ENCODE data around the gene BTBD17. TPM values are rescaled to one million over a fixed set of nuclear protein-coding genes. Genes with fewer than 3 reads are reported as not detected.

Gene BTBD17
- total RNA-seq, 8 experiments from 2014 or later, result 1.4 to 20.4 (median 4.1) TPM; not detected in 3

GRCh38 chr17:74353446-74354060, 8.1 kb downstream of the BTBD17 start:
- peaks cover 13% of the 10 kb centered on the region in 2 donors for H3K4me1 ChIP-seq (replicated peaks in 1 of 2)
- in situ Hi-C loops (cut with MboI; ENCODE audit: low pct_unique_long_range_greater_than_20kb in 2 of 9, low sequenced_read_pairs in 9 of 9, unreplicated experiment in 9 of 9), result loop anchor here in 2 of 9 experiments (25.0 kb wide), 1 partner anchor 141 kb away; the partner anchor contains the start of genes RPL38 (in 2 of the 2) and TTYH2 (in 2 of the 2)
- 31 to 90% (median 67%) methylated on average over 1 to 8 of the region's 10 CpGs; no CpG with 5 or more reads in 4 of the 10 experiments for WGBS, 10 experiments
- no peak for ATAC-seq (replicated peaks in 6 of 8)
- H3K4me3 ChIP-seq, result no peak overlapping the region
- H3K27ac ChIP-seq, result no peak overlapping the region

GRCh38 chr17:74351552-74352210, 10.0 kb downstream of the BTBD17 start:
- Histone ChIP-seq H3K4me3 (no peak overlapping the region), H3K4me1 (replicated peaks in 1 of 2) (peaks cover 13% of the 10 kb centered on the region in 2 donors), H3K27ac (no peak overlapping the region)
- in situ Hi-C loops (cut with MboI; ENCODE audit: low pct_unique_long_range_greater_than_20kb in 2 of 9, low sequenced_read_pairs in 9 of 9, unreplicated experiment in 9 of 9), result loop anchor here in 2 of 9 experiments (25.0 kb wide), 1 partner anchor 139 kb away; the partner anchor contains the start of genes RPL38 (in 2 of the 2) and TTYH2 (in 2 of the 2)
- WGBS, 10 experiments, result 3 to 15% (median 5%) methylated on average over 4 to 19 of the region's 55 CpGs; no CpG with 5 or more reads in 5 of the 10 experiments
- peak in 6 of 8 experiments; percentile 44 to 67 (median 60) for ATAC-seq (replicated peaks in 6 of 8)

- WGBS, 10 experiments, result 88 to 92% (median 89%) methylated on average over 5 to 10 of the region's 20 CpGs; no CpG with 5 or more reads in 7 of the 10 experiments
- ATAC-seq (replicated peaks in 6 of 8), result no peak
- Histone ChIP-seq H3K4me3 (no peak overlapping the region), H3K4me1 (replicated peaks in 1 of 2) (peaks cover 13 to 15% of the 10 kb centered on the region in 2 donors), H3K27ac (no peak overlapping the region)
- in situ Hi-C loops (cut with MboI; ENCODE audit: low pct_unique_long_range_greater_than_20kb in 2 of 9, low sequenced_read_pairs in 9 of 9, unreplicated experiment in 9 of 9), result loop anchor here in 2 of 9 experiments (25.0 kb wide), 1 partner anchor 138 kb away; the partner anchor contains the start of genes RPL38 (in 2 of the 2) and TTYH2 (in 2 of the 2)
Observed at GRCh38 chr17:74350486-74350885, 11.2 kb downstream of the BTBD17 start.

GRCh38 chr17:74349120-74349519, 12.5 kb downstream of the BTBD17 start:
- no peak overlapping the region for H3K4me3 ChIP-seq
- in situ Hi-C loops (cut with MboI; ENCODE audit: low pct_unique_long_range_greater_than_20kb in 2 of 9, low sequenced_read_pairs in 9 of 9, unreplicated experiment in 9 of 9), result no loop called here
- WGBS, 10 experiments, result 12 to 77% (median 64%) methylated on average over 2 to 19 of the region's 19 CpGs; no CpG with 5 or more reads in 6 of the 10 experiments
- no peak overlapping the region for H3K27ac ChIP-seq
- no peak for ATAC-seq (replicated peaks in 6 of 8)
- peaks cover 20 to 25% of the 10 kb centered on the region in 2 donors for H3K4me1 ChIP-seq (replicated peaks in 1 of 2)

- Histone ChIP-seq H3K4me1 (replicated peaks in 1 of 2) (peaks cover 12 to 29% of the 10 kb centered on the region in 2 donors), H3K27ac (no peak overlapping the region), H3K4me3 (no peak overlapping the region)
- in situ Hi-C loops (cut with MboI; ENCODE audit: low pct_unique_long_range_greater_than_20kb in 2 of 9, low sequenced_read_pairs in 9 of 9, unreplicated experiment in 9 of 9), result no loop called here
- ATAC-seq (replicated peaks in 6 of 8), result no peak
- 42 to 100% (median 83%) methylated on average over 1 to 8 of the region's 14 CpGs; no CpG with 5 or more reads in 5 of the 10 experiments for WGBS, 10 experiments
Observed at GRCh38 chr17:74347646-74348045, 14.0 kb downstream of the BTBD17 start.

GRCh38 chr17:74345433-74346241, 16.0 kb downstream of the BTBD17 start:
- Histone ChIP-seq H3K27ac (no peak overlapping the region), H3K4me3 (no peak overlapping the region), H3K4me1 (replicated peaks in 1 of 2) (peaks cover 8 to 25% of the 10 kb centered on the region in 2 donors)
- WGBS, 10 experiments, result 0 to 100% (median 83%) methylated on average over 1 to 7 of the region's 13 CpGs; no CpG with 5 or more reads in 3 of the 10 experiments
- in situ Hi-C loops (cut with MboI; ENCODE audit: low pct_unique_long_range_greater_than_20kb in 2 of 9, low sequenced_read_pairs in 9 of 9, unreplicated experiment in 9 of 9), result no loop called here
- peak in 5 of 8 experiments; percentile 13 to 47 (median 31) for ATAC-seq (replicated peaks in 6 of 8)

- WGBS, 10 experiments, result 75 to 77% methylated on average over 4 to 6 of the region's 21 CpGs; no CpG with 5 or more reads in 8 of the 10 experiments
- H3K4me3 ChIP-seq, result no peak overlapping the region
- peaks cover 8 to 33% of the 10 kb centered on the region in 2 donors for H3K4me1 ChIP-seq (replicated peaks in 1 of 2)
- in situ Hi-C loops (cut with MboI; ENCODE audit: low pct_unique_long_range_greater_than_20kb in 2 of 9, low sequenced_read_pairs in 9 of 9, unreplicated experiment in 9 of 9), result no loop called here
- no peak overlapping the region for H3K27ac ChIP-seq
- ATAC-seq (replicated peaks in 6 of 8), result peak in 1 of 8 experiments; percentile 17
Observed at GRCh38 chr17:74344658-74345057, 17.0 kb downstream of the BTBD17 start.

GRCh38 chr17:74343526-74344284, 18.0 kb downstream of the BTBD17 start:
- in situ Hi-C loops (cut with MboI; ENCODE audit: low pct_unique_long_range_greater_than_20kb in 2 of 9, low sequenced_read_pairs in 9 of 9, unreplicated experiment in 9 of 9), result no loop called here
- H3K4me3 ChIP-seq, result no peak overlapping the region
- 0% methylated on average over 1 of the region's 9 CpGs; no CpG with 5 or more reads in 8 of the 10 experiments for WGBS, 10 experiments
- H3K27ac ChIP-seq, result no peak overlapping the region
- H3K4me1 ChIP-seq (replicated peaks in 1 of 2), result peaks cover 8 to 33% of the 10 kb centered on the region in 2 donors
- ATAC-seq (replicated peaks in 6 of 8), result no peak

GRCh38 chr17:74343121-74343520, 18.5 kb downstream of the BTBD17 start:
- ATAC-seq (replicated peaks in 6 of 8), result no peak
- WGBS, 10 experiments, result 20 to 100% (median 72%) methylated on average over 1 to 5 of the region's 8 CpGs; no CpG with 5 or more reads in 5 of the 10 experiments
- Histone ChIP-seq H3K4me3 (no peak overlapping the region), H3K27ac (no peak overlapping the region), H3K4me1 (replicated peaks in 1 of 2) (peaks cover 8 to 34% of the 10 kb centered on the region in 2 donors)
- in situ Hi-C loops (cut with MboI; ENCODE audit: low pct_unique_long_range_greater_than_20kb in 2 of 9, low sequenced_read_pairs in 9 of 9, unreplicated experiment in 9 of 9), result no loop called here

GRCh38 chr17:74342224-74342623, 19.4 kb downstream of the BTBD17 start:
- H3K4me1 ChIP-seq (replicated peaks in 1 of 2), result peaks cover 8 to 35% of the 10 kb centered on the region in 2 donors
- in situ Hi-C loops (cut with MboI; ENCODE audit: low pct_unique_long_range_greater_than_20kb in 2 of 9, low sequenced_read_pairs in 9 of 9, unreplicated experiment in 9 of 9), result no loop called here
- no peak for ATAC-seq (replicated peaks in 6 of 8)
- no peak overlapping the region for H3K4me3 ChIP-seq
- no peak overlapping the region for H3K27ac ChIP-seq
- WGBS, 10 experiments, result 0 to 100% (median 70%) methylated on average over 1 to 2 of the region's 10 CpGs; no CpG with 5 or more reads in 6 of the 10 experiments

- in situ Hi-C loops (cut with MboI; ENCODE audit: low pct_unique_long_range_greater_than_20kb in 2 of 9, low sequenced_read_pairs in 9 of 9, unreplicated experiment in 9 of 9), result no loop called here
- ATAC-seq (replicated peaks in 6 of 8), result peak; percentile 25 to 89 (median 78)
- H3K4me3 ChIP-seq, result no peak overlapping the region
- H3K27ac ChIP-seq, result no peak overlapping the region
- WGBS, 10 experiments, result 28 to 80% (median 50%) methylated on average over 1 to 5 of the region's 13 CpGs; no CpG with 5 or more reads in 6 of the 10 experiments
- H3K4me1 ChIP-seq (replicated peaks in 1 of 2), result peaks cover 8 to 34% of the 10 kb centered on the region in 2 donors
Observed at GRCh38 chr17:74340470-74341023, 21.1 kb downstream of the BTBD17 start.
